Measurements from ENCODE around the gene SEMA6D. TPM values are rescaled to one million over a fixed set of nuclear protein-coding genes. Genes with fewer than 3 reads are reported as not detected.

Gene SEMA6D
- total and polyA plus RNA-seq, 2 donors (not counting 3 experiments of a cell fraction or from before 2014, with no cell fraction given): 16.3 to 22.5 TPM

GRCh38 chr15:47743385-47743784, 26.1 kb downstream of the SEMA6D start:
- no peaks in the 10 kb centered on the region for H3K27me3 ChIP-seq (ENCODE audit: control insufficient read depth in 2 of 2, insufficient read depth in 2 of 2, low read length in 2 of 2)
- no peak overlapping the region for H3K27ac ChIP-seq (ENCODE audit: insufficient read depth, low read depth, low read length)
- no peak for TF ChIP-seq JUN (IDR thresholded peaks at IDR 0.05; ENCODE audit: borderline replicate concordance, insufficient read depth, insufficient read length, low read depth)
- TF ChIP-seq CTCF (IDR thresholded peaks at IDR 0.05; ENCODE audit: extremely low read depth in 1 of 2, insufficient read depth in 1 of 2, low read depth in 1 of 2, low read length in 2 of 2): no peak
- TF ChIP-seq MAX (IDR thresholded peaks at IDR 0.05; ENCODE audit: insufficient read depth, insufficient read length): no peak
- no peak for TF ChIP-seq FOS (IDR thresholded peaks at IDR 0.05; ENCODE audit: borderline replicate concordance, insufficient read depth, low read length)
- no peak for TF ChIP-seq POLR2AphosphoS5 (IDR thresholded peaks at IDR 0.05; ENCODE audit: insufficient read depth, low read depth, low read length)
- TF ChIP-seq POLR2A (IDR thresholded peaks at IDR 0.05; ENCODE audit: low read depth, low read length): no peak
- TF ChIP-seq EZH2 (IDR thresholded peaks at IDR 0.05; ENCODE audit: borderline replicate concordance, low read depth, low read length, severe bottlenecking): no peak
- no peak for TF ChIP-seq GATA2 (IDR thresholded peaks at IDR 0.05; ENCODE audit: insufficient read depth, insufficient read length, low read depth, low read length)
- no peak for TF ChIP-seq MYC (IDR thresholded peaks at IDR 0.05; ENCODE audit: low read depth, low read length)
- H3K36me3 ChIP-seq (ENCODE audit: control insufficient read depth in 2 of 2, extremely low read depth in 1 of 2, insufficient read depth in 2 of 2, low read length in 2 of 2): peaks cover 0 to 4% of the 10 kb centered on the region in 2 experiments
- intact Hi-C loops (cut with micrococcal nuclease): no loop called here
- no peak for DNase-seq (ENCODE audit: low read depth, low spot score)
- H3K4me3 ChIP-seq (replicated peaks in 1 of 3; ENCODE audit: insufficient read depth in 1 of 3, low read depth in 1 of 3, low read length in 3 of 3): no peak overlapping the region
- no peaks in the 10 kb centered on the region for H3K9me1 ChIP-seq (replicated peaks; ENCODE audit: control insufficient read depth, extremely low read depth, insufficient read depth, low read length)
- CTCF ChIA-PET: no interaction called here
- BruUV-seq (replicated peaks): no TSS peak
- dilution Hi-C loops (cut with MboI; ENCODE audit: extremely low pct_ligation_motif_present, low sequenced_read_pairs): no loop called here
- no peak for FAIRE-seq
- POLR2A ChIA-PET: no interaction called here
- no peaks in the 10 kb centered on the region for H4K20me1 ChIP-seq (replicated peaks; ENCODE audit: control insufficient read depth, extremely low read depth, insufficient read depth, low read length)
- no peak overlapping the region for H3K9ac ChIP-seq (replicated peaks; ENCODE audit: extremely low read depth, insufficient read depth, low read length)
- H3K4me2 ChIP-seq (ENCODE audit: insufficient read depth, low read length): no peak overlapping the region
- H3K4me1 ChIP-seq (ENCODE audit: control insufficient read depth, extremely low read depth, insufficient read depth, low read length): no peaks in the 10 kb centered on the region
- no peaks in the 10 kb centered on the region for H3K9me3 ChIP-seq (replicated peaks; ENCODE audit: control insufficient read depth, insufficient read depth, low read length)
- no peak overlapping the region for H2AFZ ChIP-seq (ENCODE audit: low read depth, low read length)
- no peaks in the 10 kb centered on the region for H3K79me2 ChIP-seq (ENCODE audit: control insufficient read depth, insufficient read depth, low read length)

All from endothelial cell of umbilical vein (primary cell).